Cardiac fibroblast (primary cell): ENCODE results near the gene LRRC14B.

ENCODE experiments used
- DNase-seq, 2 donors: peaks; one replicate each; pipeline versions ENCODE4 v3.0.0 to v3.0.0-alpha.2; 2010; ENCODE audit warnings: low read depth in 2 of 2
- H3K4me3 ChIP-seq, 2 donors: replicated peaks in 1 of 2; 1 replicate in 1 of 2; 2 replicates in 1 of 2; pipeline ENCODE4 v1.5.1; 2011; ENCODE audit warnings: low read depth in 2 of 2, low read length in 2 of 2, mild to moderate bottlenecking in 2 of 2, moderate library complexity in 1 of 2
- TF ChIP-seq, protein P1 (sequence below): IDR thresholded peaks from one replicate; pipeline ENCODE4 v1.5.1; 2011; ENCODE audit warnings: low read depth, mild to moderate bottlenecking, low read length, inconsistent platforms

LRRC14B gene

DNA sequence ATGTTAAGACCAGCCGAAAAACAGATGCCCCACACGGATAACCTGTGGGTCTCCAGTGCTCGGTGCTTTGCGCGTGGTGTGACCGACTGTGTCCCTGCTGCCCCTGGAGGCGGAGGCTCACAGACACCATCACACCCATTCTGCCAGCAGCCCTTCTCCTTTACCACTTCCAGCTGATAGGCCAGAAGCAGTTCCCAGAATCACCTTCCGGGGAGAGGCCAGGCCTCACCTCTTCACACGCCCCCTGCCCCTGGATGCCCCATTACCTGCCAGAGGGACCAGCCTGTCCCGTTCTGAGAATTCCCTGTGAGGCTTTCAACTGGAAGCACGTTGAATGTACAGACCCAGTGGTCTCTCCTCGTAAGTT is 21.6 kb upstream of the LRRC14B start:
- TF ChIP-seq, protein P1, sequence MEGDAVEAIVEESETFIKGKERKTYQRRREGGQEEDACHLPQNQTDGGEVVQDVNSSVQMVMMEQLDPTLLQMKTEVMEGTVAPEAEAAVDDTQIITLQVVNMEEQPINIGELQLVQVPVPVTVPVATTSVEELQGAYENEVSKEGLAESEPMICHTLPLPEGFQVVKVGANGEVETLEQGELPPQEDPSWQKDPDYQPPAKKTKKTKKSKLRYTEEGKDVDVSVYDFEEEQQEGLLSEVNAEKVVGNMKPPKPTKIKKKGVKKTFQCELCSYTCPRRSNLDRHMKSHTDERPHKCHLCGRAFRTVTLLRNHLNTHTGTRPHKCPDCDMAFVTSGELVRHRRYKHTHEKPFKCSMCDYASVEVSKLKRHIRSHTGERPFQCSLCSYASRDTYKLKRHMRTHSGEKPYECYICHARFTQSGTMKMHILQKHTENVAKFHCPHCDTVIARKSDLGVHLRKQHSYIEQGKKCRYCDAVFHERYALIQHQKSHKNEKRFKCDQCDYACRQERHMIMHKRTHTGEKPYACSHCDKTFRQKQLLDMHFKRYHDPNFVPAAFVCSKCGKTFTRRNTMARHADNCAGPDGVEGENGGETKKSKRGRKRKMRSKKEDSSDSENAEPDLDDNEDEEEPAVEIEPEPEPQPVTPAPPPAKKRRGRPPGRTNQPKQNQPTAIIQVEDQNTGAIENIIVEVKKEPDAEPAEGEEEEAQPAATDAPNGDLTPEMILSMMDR = no peak
- no peak for DNase-seq

DNA sequence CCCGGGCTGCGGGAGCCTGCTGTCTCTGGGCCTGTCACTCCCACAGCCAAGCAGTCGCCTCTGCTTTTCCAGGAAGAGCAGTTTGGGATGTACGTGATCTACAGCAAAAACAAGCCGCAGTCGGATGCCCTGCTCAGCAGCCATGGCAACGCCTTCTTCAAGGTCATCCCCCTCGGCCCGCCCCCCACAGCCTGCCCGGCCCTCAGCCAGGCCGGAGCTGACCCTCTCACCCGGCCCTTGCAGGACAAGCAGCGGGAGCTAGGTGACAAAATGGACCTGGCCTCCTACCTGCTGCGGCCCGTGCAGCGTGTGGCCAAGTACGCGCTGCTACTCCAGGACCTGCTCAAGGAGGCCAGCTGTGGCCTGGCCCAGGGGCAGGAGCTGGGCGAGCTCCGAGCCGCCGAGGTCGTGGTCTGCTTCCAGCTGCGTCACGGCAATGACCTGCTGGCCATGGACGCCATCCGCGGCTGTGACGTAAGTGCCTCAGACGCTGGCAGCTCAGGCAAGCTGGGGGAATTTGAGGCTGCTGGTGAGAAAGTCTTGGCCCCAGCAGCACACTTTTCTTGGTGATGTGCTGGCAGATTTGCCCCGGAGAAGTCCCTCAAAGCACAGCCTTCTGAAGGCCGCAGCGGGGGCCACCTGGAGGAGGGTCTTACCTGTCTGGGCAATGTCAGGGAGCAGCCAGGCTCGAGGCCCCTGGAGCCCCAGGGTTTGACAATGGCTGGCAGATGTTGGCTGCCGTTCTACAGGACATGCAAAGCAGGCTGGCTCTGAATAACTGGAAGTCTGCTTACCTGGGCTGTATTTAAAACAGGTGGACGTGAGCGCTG is 20.1 kb upstream of the LRRC14B start:
- no peak for DNase-seq
- H3K4me3 ChIP-seq = no peak overlapping the region
- TF ChIP-seq, protein P1 = no peak

More for the DNA sequence above, 21.6 kb upstream of the LRRC14B start:
- H3K4me3 ChIP-seq = no peak overlapping the region

DNA sequence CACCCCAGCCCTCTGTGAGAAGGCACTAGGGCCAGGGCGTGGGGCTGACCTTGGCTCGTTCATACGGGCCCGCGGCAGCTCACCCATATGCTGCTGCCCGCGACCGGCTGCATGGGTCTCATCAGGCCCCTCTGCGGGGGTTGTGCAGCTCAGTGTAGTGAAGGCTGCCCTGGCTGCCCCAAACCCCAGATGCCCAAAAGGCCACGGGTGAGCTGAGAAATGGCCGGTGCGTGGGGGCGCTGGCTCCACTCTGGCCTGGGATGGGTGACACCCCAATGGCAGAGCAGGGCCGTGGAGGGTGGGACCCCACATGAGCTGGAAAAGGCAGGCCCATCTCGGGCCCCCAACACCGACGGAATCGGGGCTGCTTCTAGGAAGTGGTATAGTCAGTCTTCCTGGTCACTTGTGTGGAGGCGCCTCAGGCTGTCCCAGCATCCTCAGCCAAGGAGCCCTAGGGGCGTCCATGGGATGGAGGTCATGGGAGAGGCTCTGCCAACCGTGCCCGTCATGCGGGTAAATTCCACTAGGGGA is 19.4 kb upstream of the LRRC14B start:
- no peak for DNase-seq
- TF ChIP-seq, protein P1 = no peak
- H3K4me3 ChIP-seq = no peak overlapping the region

DNA sequence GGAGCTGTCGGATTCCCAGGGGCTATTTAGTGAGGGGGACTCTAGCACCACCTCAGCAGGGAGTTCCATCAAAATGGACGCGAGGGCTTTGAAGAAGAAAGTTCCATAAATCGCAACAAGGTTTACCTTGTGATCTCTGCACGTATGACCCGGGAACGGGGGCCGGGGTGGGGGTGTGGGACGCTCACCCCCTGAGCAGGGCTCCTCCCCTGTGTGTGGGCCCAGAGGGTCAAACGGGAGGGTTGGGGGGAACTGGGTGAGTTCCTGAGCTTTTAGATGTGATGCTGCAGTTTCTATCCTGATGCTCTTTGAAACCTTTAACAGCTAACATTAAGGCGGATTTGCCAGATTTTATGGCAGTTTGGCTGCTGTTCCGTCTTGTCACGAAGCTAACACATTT is 18.9 kb upstream of the LRRC14B start:
- TF ChIP-seq, protein P1 = no peak
- no peak for DNase-seq
- no peak overlapping the region for H3K4me3 ChIP-seq

DNA sequence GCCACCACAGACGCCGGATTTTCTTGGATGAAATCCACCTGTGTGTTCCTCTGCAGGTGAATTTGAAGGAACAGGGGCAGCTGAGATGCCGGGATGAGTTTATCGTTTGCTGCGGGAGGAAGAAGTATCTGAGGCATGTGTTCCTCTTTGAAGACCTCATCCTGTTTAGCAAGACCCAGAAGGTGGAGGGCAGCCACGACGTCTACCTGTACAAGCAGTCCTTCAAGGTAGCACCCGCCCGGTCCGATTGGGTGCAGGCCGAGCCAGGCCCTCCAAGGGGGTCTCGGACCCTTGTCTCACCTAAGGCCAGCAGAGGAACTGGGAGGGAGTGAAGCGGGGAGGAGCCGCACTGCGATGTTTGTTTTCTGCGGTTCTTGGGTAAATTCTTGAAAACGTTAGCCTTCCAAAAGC is 18.4 kb upstream of the LRRC14B start:
- TF ChIP-seq, protein P1 = no peak
- no peak for DNase-seq
- H3K4me3 ChIP-seq = no peak overlapping the region

DNA sequence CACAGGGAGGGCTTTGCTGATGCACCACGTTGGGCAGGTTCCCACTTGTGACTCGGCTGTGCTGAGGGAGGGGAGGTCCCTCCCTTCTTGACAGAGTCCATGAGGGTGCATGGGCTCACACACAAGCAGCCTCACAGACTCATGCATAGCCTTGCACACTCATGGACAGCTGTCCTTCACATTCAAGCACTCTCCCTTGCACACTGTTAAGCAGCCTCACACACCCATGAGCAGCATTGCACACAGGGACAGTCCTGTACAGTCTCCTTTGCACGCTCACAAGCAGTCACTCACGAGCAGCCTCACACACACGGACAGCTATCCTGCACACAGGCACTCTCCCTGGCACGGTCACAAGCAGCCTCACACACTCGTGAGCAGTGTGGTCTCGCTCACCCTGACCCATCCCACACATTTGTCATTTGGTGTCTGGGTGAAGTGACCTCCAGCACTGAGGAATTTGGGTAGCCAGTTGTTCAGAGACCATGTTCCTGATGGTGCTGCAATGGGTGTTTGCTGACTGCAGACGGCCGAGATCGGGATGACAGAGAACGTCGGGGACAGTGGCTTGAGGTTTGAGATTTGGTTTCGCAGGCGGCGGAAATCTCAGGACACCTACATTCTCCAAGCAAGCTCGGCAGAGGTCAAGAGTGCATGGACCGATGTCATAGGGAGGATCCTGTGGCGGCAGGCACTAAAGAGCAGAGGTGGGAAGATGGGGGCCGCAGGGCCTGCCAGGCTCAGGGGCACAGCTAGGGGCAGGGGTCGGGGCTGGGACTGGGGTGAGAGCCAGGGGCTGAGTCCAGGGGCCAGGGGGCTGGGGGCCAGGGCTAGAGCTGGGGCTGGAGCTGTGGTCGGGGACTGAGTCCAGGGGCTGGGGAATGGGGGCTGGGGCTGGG is 17.7 kb upstream of the LRRC14B start:
- TF ChIP-seq, protein P1 = no peak
- H3K4me3 ChIP-seq = no peak overlapping the region
- no peak for DNase-seq
